Neural progenitor cell (in vitro differentiated cells): ENCODE measurements around the gene QSOX2. TPM values are rescaled to one million over a fixed set of nuclear protein-coding genes. Genes with fewer than 3 reads are reported as not detected.

Source experiments
- DNase-seq: peaks from one replicate; pipeline ENCODE4 v3.0.0-alpha.2; 2016; ENCODE audit warnings: low spot score
- H2AFZ ChIP-seq: fragments of 200-600 bp; sonication (generic); replicated peaks from 2 replicates; pipeline ENCODE4 v1.6.1; 2016; ENCODE audit warnings: antibody characterized with exemption
- H3F3A ChIP-seq: fragments of 200-600 bp; sonication (generic); 2 replicates; pipeline ENCODE4 v1.6.1; 2016; ENCODE audit warnings: antibody characterized with exemption, low read depth
- H3K27ac ChIP-seq: fragments of 200-600 bp; sonication (generic); 2 replicates; pipeline ENCODE4 v1.5.1; 2016; ENCODE audit warnings: mild to moderate bottlenecking
- H3K27me3 ChIP-seq: fragments of 200-600 bp; sonication (generic); 2 replicates; pipeline ENCODE4 v1.6.1; 2016; ENCODE audit warnings: mild to moderate bottlenecking, moderate library complexity
- H3K36me3 ChIP-seq: fragments of 200-600 bp; sonication (generic); 2 replicates; pipeline ENCODE4 v1.5.1; 2016
- H3K4me1 ChIP-seq: fragments of 200-600 bp; sonication (generic); 2 replicates; pipeline ENCODE4 v1.6.1; 2016; ENCODE audit warnings: mixed run types
- H3K4me2 ChIP-seq: fragments of 200-600 bp; sonication (generic); 2 replicates; pipeline ENCODE4 v1.6.1; 2016
- H3K4me3 ChIP-seq: fragments of 200-600 bp; sonication (generic); 2 replicates; pipeline ENCODE4 v1.5.1; 2016
- H3K79me2 ChIP-seq: fragments of 200-600 bp; sonication (generic); 2 replicates; pipeline ENCODE4 v1.6.1; 2016; ENCODE audit warnings: low read depth
- H3K9ac ChIP-seq: fragments of 200-600 bp; sonication (generic); 2 replicates; pipeline ENCODE4 v1.6.1; 2016
- H3K9me3 ChIP-seq: fragments of 200-600 bp; sonication (generic); 2 replicates; pipeline ENCODE4 v1.5.1; 2016; ENCODE audit warnings: low read depth
- H4K20me1 ChIP-seq: fragments of 200-600 bp; sonication (generic); 2 replicates; pipeline ENCODE4 v1.6.1; 2016; ENCODE audit warnings: low read depth
- H3K27ac Mint-ChIP-seq: 3 replicates; pipeline ENCODE4 v1.8.0; 2021; ENCODE audit warnings: mixed read lengths
- H3K27me3 Mint-ChIP-seq: 2 replicates; pipeline ENCODE4 v1.8.0; 2022; ENCODE audit warnings: low read depth, mild to moderate bottlenecking, inconsistent platforms, moderate library complexity, mixed read lengths; ENCODE audit not compliant: insufficient read depth
- H3K36me3 Mint-ChIP-seq: 3 replicates; pipeline ENCODE4 v1.8.0; 2021; ENCODE audit warnings: mixed read lengths
- H3K4me1 Mint-ChIP-seq: 3 replicates; pipeline ENCODE4 v1.8.0; 2021; ENCODE audit warnings: mixed read lengths
- H3K4me3 Mint-ChIP-seq: 3 replicates; pipeline ENCODE4 v1.8.0; 2021; ENCODE audit warnings: mild to moderate bottlenecking, moderate library complexity, mixed read lengths
- H3K9me3 Mint-ChIP-seq: 3 replicates; pipeline ENCODE4 v1.8.0; 2020; ENCODE audit warnings: mixed read lengths
- CTCF ChIP-seq: fragments of 200-600 bp; sonication (generic); IDR thresholded peaks from 2 replicates; pipeline ENCODE4 v1.5.1; 2017; ENCODE audit warnings: antibody characterized with exemption, mild to moderate bottlenecking
- EZH2 ChIP-seq: fragments of 200-600 bp; sonication (generic); IDR thresholded peaks from 2 replicates; pipeline ENCODE4 v1.6.1; 2017; ENCODE audit warnings: antibody characterized with exemption, mild to moderate bottlenecking, moderate library complexity
- EZH2phosphoT487 ChIP-seq: fragments of 200-600 bp; sonication (generic); IDR thresholded peaks from 2 replicates; pipeline ENCODE4 v1.6.1; 2017; ENCODE audit warnings: antibody characterized with exemption
- total RNA-seq: library from RNA; depleted of rRNA; stranded (reverse); fragments of >200 nt; gene quantifications from 2 replicates; pipeline ENCODE4 v1.2.3, GENCODE V29; 2015; ENCODE audit warnings: low replicate concordance

The QSOX2 gene
- total RNA-seq, 1 donor from 2014 or later = 17.1 TPM

GRCh38 chr9:136262671-136263178 lies 17.1 kb upstream of the QSOX2 start:
- Histone ChIP-seq H3K27ac (no peak overlapping the region), H3K4me3 (no peak overlapping the region), H2AFZ (no peak overlapping the region), H3K79me2 (no peaks in the 10 kb centered on the region), H3K4me2 (no peak overlapping the region), H3K36me3 (no peaks in the 10 kb centered on the region), H3K27me3 (no peaks in the 10 kb centered on the region), H3F3A (peaks cover 4% of the 10 kb centered on the region), H3K9me3 (no peaks in the 10 kb centered on the region), H4K20me1 (no peaks in the 10 kb centered on the region), H3K9ac (no peak overlapping the region), H3K4me1 (peaks cover 8% of the 10 kb centered on the region)
- TF ChIP-seq CTCF = no peak
- TF ChIP-seq EZH2phosphoT487 = no peak
- TF ChIP-seq EZH2 = no peak
- H3K4me3 Mint-ChIP-seq = no peak overlapping the region
- no peaks in the 10 kb centered on the region for H3K36me3 Mint-ChIP-seq
- H3K27me3 Mint-ChIP-seq = peaks cover 4% of the 10 kb centered on the region
- H3K9me3 Mint-ChIP-seq = no peaks in the 10 kb centered on the region
- H3K27ac Mint-ChIP-seq = no peak overlapping the region
- peaks cover 21% of the 10 kb centered on the region for H3K4me1 Mint-ChIP-seq
- DNase-seq = no peak

GRCh38 chr9:136261686-136262430 lies 16.2 kb upstream of the QSOX2 start:
- Histone ChIP-seq H3F3A (no peaks in the 10 kb centered on the region), H3K27ac (no peak overlapping the region), H3K36me3 (no peaks in the 10 kb centered on the region), H3K4me1 (peaks cover 6% of the 10 kb centered on the region), H3K4me2 (no peak overlapping the region), H3K9me3 (no peaks in the 10 kb centered on the region), H3K79me2 (no peaks in the 10 kb centered on the region), H2AFZ (no peak overlapping the region), H4K20me1 (no peaks in the 10 kb centered on the region), H3K27me3 (no peaks in the 10 kb centered on the region), H3K9ac (no peak overlapping the region), H3K4me3 (no peak overlapping the region)
- peaks cover 4% of the 10 kb centered on the region for H3K27me3 Mint-ChIP-seq
- no peak for TF ChIP-seq EZH2phosphoT487
- TF ChIP-seq CTCF = no peak
- no peak for TF ChIP-seq EZH2
- H3K4me3 Mint-ChIP-seq = no peak overlapping the region
- H3K4me1 Mint-ChIP-seq = peaks cover 17% of the 10 kb centered on the region
- DNase-seq = no peak
- H3K27ac Mint-ChIP-seq = no peak overlapping the region
- no peaks in the 10 kb centered on the region for H3K9me3 Mint-ChIP-seq
- H3K36me3 Mint-ChIP-seq = no peaks in the 10 kb centered on the region

- Histone ChIP-seq H3K36me3 (no peaks in the 10 kb centered on the region), H3K9me3 (no peaks in the 10 kb centered on the region), H3K79me2 (no peaks in the 10 kb centered on the region), H3K4me2 (no peak overlapping the region), H3K4me3 (no peak overlapping the region), H3K9ac (no peak overlapping the region), H3K27me3 (no peaks in the 10 kb centered on the region), H3F3A (no peaks in the 10 kb centered on the region), H3K27ac (no peak overlapping the region), H3K4me1 (peaks cover 6% of the 10 kb centered on the region), H2AFZ (no peak overlapping the region), H4K20me1 (no peaks in the 10 kb centered on the region)
- no peak for TF ChIP-seq CTCF
- TF ChIP-seq EZH2 = no peak
- TF ChIP-seq EZH2phosphoT487 = no peak
- Mint-ChIP-seq H3K27me3 (peaks cover 3% of the 10 kb centered on the region), H3K4me3 (peak overlapping the region; percentile 60), H3K4me1 (peaks cover 17% of the 10 kb centered on the region), H3K9me3 (no peaks in the 10 kb centered on the region), H3K27ac (peak overlapping the region; percentile 83), H3K36me3 (no peaks in the 10 kb centered on the region)
- no peak for DNase-seq
Measured at GRCh38 chr9:136260936-136261472, 15.4 kb upstream of the QSOX2 start.
